Stimulated activated CD4-positive, alpha-beta T cell treated with anti-CD3 and anti-CD28 coated beads, Interleukin-2, amount 100 ng/mL, for 48 hours (primary cell): ENCODE data around the gene PTGIS.

Experiments
- DNase-seq, 2 donors: peaks; one replicate each; pipeline ENCODE4 v3.0.0-alpha.2; 2020

Gene PTGIS

GRCh38 chr20:49557449-49557848, 10.5 kb downstream of the PTGIS start:
- no peak for DNase-seq

GRCh38 chr20:49556621-49557020, 11.3 kb downstream of the PTGIS start:
- DNase-seq, result no peak

GRCh38 chr20:49549801-49550551, 18.0 kb downstream of the PTGIS start:
- no peak for DNase-seq

GRCh38 chr20:49548371-49548947, 19.5 kb downstream of the PTGIS start:
- DNase-seq, result no peak

- DNase-seq, result no peak
These were observed 22.4 kb downstream of the PTGIS start for GRCh38 chr20:49545572-49545971.

- no peak for DNase-seq
These were observed 23.4 kb downstream of the PTGIS start for GRCh38 chr20:49544535-49544934.

GRCh38 chr20:49543858-49544437, 24.0 kb downstream of the PTGIS start:
- no peak for DNase-seq

GRCh38 chr20:49543071-49543857, 24.7 kb downstream of the PTGIS start:
- no peak for DNase-seq

- no peak for DNase-seq
These were observed 25.4 kb downstream of the PTGIS start for GRCh38 chr20:49542514-49542991.

- DNase-seq, result peak; percentile 65 to 66
These were observed 26.0 kb downstream of the PTGIS start for GRCh38 chr20:49541733-49542513.

- no peak for DNase-seq
These were observed 27.1 kb downstream of the PTGIS start for GRCh38 chr20:49540687-49541435.

GRCh38 chr20:49540232-49540620, 27.7 kb downstream of the PTGIS start:
- DNase-seq, result no peak

- DNase-seq, result no peak
These were observed 28.3 kb downstream of the PTGIS start for GRCh38 chr20:49539481-49540231.

GRCh38 chr20:49538950-49539349, 29.0 kb downstream of the PTGIS start:
- DNase-seq, result no peak

GRCh38 chr20:49534255-49534712, 33.7 kb downstream of the PTGIS start:
- DNase-seq, result peak; percentile 68 to 69

- no peak for DNase-seq
These were observed 35.5 kb downstream of the PTGIS start for GRCh38 chr20:49532285-49532946.

- DNase-seq, result no peak
These were observed 38.5 kb downstream of the PTGIS start for GRCh38 chr20:49529470-49529869.

- DNase-seq, result no peak
These were observed 41.4 kb downstream of the PTGIS start for GRCh38 chr20:49526568-49526967.

- no peak for DNase-seq
These were observed 41.9 kb downstream of the PTGIS start for GRCh38 chr20:49526056-49526455.

GRCh38 chr20:49523767-49524360, 44.1 kb downstream of the PTGIS start:
- DNase-seq, result no peak
